DOHH2 (cell line): Measurements from ENCODE around the gene SLC6A17.

Source experiments
- H3F3A ChIP-seq: fragments of 200-600 bp; sonication (generic), shearing (Covaris generic); 2 replicates; pipeline ENCODE4 v1.6.0; 2016; ENCODE audit warnings: antibody characterized with exemption, mild to moderate bottlenecking; ENCODE audit not compliant: control insufficient read depth, insufficient read depth
- H3K27ac ChIP-seq: fragments of 200-600 bp; sonication (generic); 2 replicates; pipeline ENCODE4 v1.5.1; 2014; ENCODE audit warnings: low read depth, mild to moderate bottlenecking, low read length, moderate library complexity
- H3K27me3 ChIP-seq: fragments of 200-600 bp; sonication (generic); 2 replicates; pipeline ENCODE4 v1.6.1; 2014; ENCODE audit warnings: mild to moderate bottlenecking, low read length, mixed read lengths; ENCODE audit not compliant: control insufficient read depth
- H3K36me3 ChIP-seq: fragments of 200-600 bp; sonication (generic); 2 replicates; pipeline ENCODE4 v1.6.1; 2014; ENCODE audit warnings: mild to moderate bottlenecking, low read length, moderate library complexity, mixed read lengths; ENCODE audit not compliant: control insufficient read depth
- H3K4me1 ChIP-seq: fragments of 200-600 bp; sonication (generic); 2 replicates; pipeline ENCODE4 v1.6.1; 2014; ENCODE audit warnings: mild to moderate bottlenecking, low read length, mixed read lengths; ENCODE audit not compliant: control insufficient read depth
- H3K4me2 ChIP-seq: fragments of 200-600 bp; sonication (generic); 2 replicates; pipeline ENCODE4 v1.6.0; 2014; ENCODE audit warnings: mild to moderate bottlenecking, low read length, moderate library complexity
- H3K4me3 ChIP-seq: fragments of 200-600 bp; sonication (generic); 2 replicates; pipeline ENCODE4 v1.5.1; 2014; ENCODE audit warnings: mild to moderate bottlenecking, low read length, mixed read lengths
- H3K79me2 ChIP-seq: fragments of 200-600 bp; sonication (generic); 2 replicates; pipeline ENCODE4 v1.6.1; 2014; ENCODE audit warnings: mild to moderate bottlenecking, low read length, mixed read lengths; ENCODE audit not compliant: control insufficient read depth
- H3K9me2 ChIP-seq: fragments of 200-600 bp; sonication (generic); replicated peaks from 2 replicates; pipeline ENCODE4 v1.6.1; 2014; ENCODE audit warnings: mild to moderate bottlenecking, low read length, mixed read lengths; ENCODE audit not compliant: control insufficient read depth
- H3K9me3 ChIP-seq: fragments of 200-600 bp; sonication (generic); 2 replicates; pipeline ENCODE4 v1.6.1; 2014; ENCODE audit warnings: antibody characterized with exemption, low read length, mixed read lengths; ENCODE audit not compliant: control insufficient read depth, insufficient read depth
- H4K20me1 ChIP-seq: fragments of 200-600 bp; sonication (generic); 2 replicates; pipeline ENCODE4 v1.6.0; 2014; ENCODE audit warnings: low read depth, mild to moderate bottlenecking, antibody characterized with exemption, low read length, moderate library complexity; ENCODE audit not compliant: control insufficient read depth, insufficient read depth
- CTCF ChIP-seq: fragments of 200-600 bp; sonication (generic); IDR thresholded peaks from one replicate; pipeline ENCODE4 v1.5.1; 2014; ENCODE audit warnings: antibody characterized with exemption, mild to moderate bottlenecking, low read depth, low read length; ENCODE audit not compliant: poor library complexity, severe bottlenecking
- EZH2phosphoT487 ChIP-seq: fragments of 200-600 bp; sonication (generic); IDR thresholded peaks from 2 replicates; pipeline ENCODE4 v1.6.1; 2017; ENCODE audit warnings: borderline replicate concordance, mild to moderate bottlenecking, antibody characterized with exemption, low read length, moderate library complexity, mixed read lengths

The SLC6A17 gene

GRCh38 chr1:110198746-110199145 lies 48.5 kb downstream of the SLC6A17 start:
- Histone ChIP-seq H3F3A (no peaks in the 10 kb centered on the region), H4K20me1 (no peaks in the 10 kb centered on the region), H3K9me2 (no peaks in the 10 kb centered on the region), H3K4me3 (no peak overlapping the region), H3K79me2 (no peaks in the 10 kb centered on the region), H3K27ac (no peak overlapping the region), H3K9me3 (no peaks in the 10 kb centered on the region), H3K4me1 (peaks cover 16% of the 10 kb centered on the region), H3K4me2 (no peak overlapping the region), H3K27me3 (no peaks in the 10 kb centered on the region), H3K36me3 (no peaks in the 10 kb centered on the region)
- TF ChIP-seq CTCF (no peak), EZH2phosphoT487 (no peak)

GRCh38 chr1:110200190-110200589 lies 49.9 kb downstream of the SLC6A17 start:
- Histone ChIP-seq H3K79me2 (no peaks in the 10 kb centered on the region), H3K36me3 (no peaks in the 10 kb centered on the region), H3K9me2 (no peaks in the 10 kb centered on the region), H3K4me3 (no peak overlapping the region), H3K27ac (no peak overlapping the region), H3K4me1 (peaks cover 16% of the 10 kb centered on the region), H3K4me2 (no peak overlapping the region), H3K27me3 (no peaks in the 10 kb centered on the region), H4K20me1 (no peaks in the 10 kb centered on the region), H3K9me3 (no peaks in the 10 kb centered on the region), H3F3A (no peaks in the 10 kb centered on the region)
- TF ChIP-seq CTCF (no peak), EZH2phosphoT487 (no peak)

- Histone ChIP-seq H3K36me3 (no peaks in the 10 kb centered on the region), H4K20me1 (no peaks in the 10 kb centered on the region), H3K4me3 (no peak overlapping the region), H3K27ac (no peak overlapping the region), H3K4me2 (no peak overlapping the region), H3K79me2 (no peaks in the 10 kb centered on the region), H3K4me1 (peaks cover 16% of the 10 kb centered on the region), H3K9me3 (no peaks in the 10 kb centered on the region), H3F3A (no peaks in the 10 kb centered on the region), H3K9me2 (no peaks in the 10 kb centered on the region), H3K27me3 (no peaks in the 10 kb centered on the region)
- no peak for TF ChIP-seq CTCF
- no peak for TF ChIP-seq EZH2phosphoT487
These were observed 50.4 kb downstream of the SLC6A17 start for GRCh38 chr1:110200666-110201065.
